ENCODE measurements around the gene MTMR3. TPM values are rescaled to one million over a fixed set of nuclear protein-coding genes. Genes with fewer than 3 reads are reported as not detected.

The MTMR3 gene
- total RNA-seq, 1 experiment from 2014 or later: 26.8 TPM

DNA sequence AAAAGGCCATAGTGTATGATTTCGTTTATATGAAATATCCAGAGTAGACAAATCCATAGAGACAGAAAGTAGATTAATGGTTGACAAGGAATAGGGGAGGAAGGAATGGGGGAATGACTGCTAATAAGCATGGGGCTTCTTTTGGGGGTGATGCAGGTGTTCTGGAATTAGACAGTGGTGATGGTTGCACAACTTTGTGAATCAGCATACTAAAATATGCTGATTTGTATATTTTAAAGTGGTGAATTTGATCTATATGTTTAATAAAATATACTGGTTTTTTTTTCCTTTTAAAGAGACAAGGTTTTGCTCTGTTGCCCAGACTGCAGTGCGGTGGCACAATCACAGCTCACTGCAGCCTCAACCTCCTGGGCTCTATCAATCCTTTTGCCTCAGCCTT lies 190.8 kb downstream of the MTMR3 start:
- Histone ChIP-seq H3K4me1 (ENCODE audit: control insufficient read depth, insufficient read depth, low read length) (no peaks in the 10 kb centered on the region), H3K4me3 (ENCODE audit: low read depth in 2 of 2, low read length in 2 of 2) (no peak overlapping the region), H3K27ac (ENCODE audit: low read length) (no peak overlapping the region), H3K36me3 (ENCODE audit: control insufficient read depth, insufficient read depth, low read length) (no peaks in the 10 kb centered on the region), H3K9me3 (ENCODE audit: control insufficient read depth, insufficient read depth, low read depth, low read length) (no peaks in the 10 kb centered on the region), H3K27me3 (ENCODE audit: control insufficient read depth, insufficient read depth, low read length) (peaks cover 10% of the 10 kb centered on the region; the same call in 1 of the 2 replicates)
- TF ChIP-seq, protein P1, sequence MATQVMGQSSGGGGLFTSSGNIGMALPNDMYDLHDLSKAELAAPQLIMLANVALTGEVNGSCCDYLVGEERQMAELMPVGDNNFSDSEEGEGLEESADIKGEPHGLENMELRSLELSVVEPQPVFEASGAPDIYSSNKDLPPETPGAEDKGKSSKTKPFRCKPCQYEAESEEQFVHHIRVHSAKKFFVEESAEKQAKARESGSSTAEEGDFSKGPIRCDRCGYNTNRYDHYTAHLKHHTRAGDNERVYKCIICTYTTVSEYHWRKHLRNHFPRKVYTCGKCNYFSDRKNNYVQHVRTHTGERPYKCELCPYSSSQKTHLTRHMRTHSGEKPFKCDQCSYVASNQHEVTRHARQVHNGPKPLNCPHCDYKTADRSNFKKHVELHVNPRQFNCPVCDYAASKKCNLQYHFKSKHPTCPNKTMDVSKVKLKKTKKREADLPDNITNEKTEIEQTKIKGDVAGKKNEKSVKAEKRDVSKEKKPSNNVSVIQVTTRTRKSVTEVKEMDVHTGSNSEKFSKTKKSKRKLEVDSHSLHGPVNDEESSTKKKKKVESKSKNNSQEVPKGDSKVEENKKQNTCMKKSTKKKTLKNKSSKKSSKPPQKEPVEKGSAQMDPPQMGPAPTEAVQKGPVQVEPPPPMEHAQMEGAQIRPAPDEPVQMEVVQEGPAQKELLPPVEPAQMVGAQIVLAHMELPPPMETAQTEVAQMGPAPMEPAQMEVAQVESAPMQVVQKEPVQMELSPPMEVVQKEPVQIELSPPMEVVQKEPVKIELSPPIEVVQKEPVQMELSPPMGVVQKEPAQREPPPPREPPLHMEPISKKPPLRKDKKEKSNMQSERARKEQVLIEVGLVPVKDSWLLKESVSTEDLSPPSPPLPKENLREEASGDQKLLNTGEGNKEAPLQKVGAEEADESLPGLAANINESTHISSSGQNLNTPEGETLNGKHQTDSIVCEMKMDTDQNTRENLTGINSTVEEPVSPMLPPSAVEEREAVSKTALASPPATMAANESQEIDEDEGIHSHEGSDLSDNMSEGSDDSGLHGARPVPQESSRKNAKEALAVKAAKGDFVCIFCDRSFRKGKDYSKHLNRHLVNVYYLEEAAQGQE (IDR thresholded peaks at IDR 0.05; ENCODE audit: insufficient read depth in 1 of 2, low read depth in 2 of 2, low read length in 1 of 2): no peak
- TF ChIP-seq POLR2AphosphoS5 (IDR thresholded peaks at IDR 0.05; ENCODE audit: low read depth, low read length) (no peak), SIN3A (IDR thresholded peaks at IDR 0.05; ENCODE audit: borderline replicate concordance, insufficient read depth, low read depth, low read length) (no peak), TCF7L2 (IDR thresholded peaks at IDR 0.05; ENCODE audit: low read depth, low read length) (no peak)
- TF ChIP-seq, protein P2, sequence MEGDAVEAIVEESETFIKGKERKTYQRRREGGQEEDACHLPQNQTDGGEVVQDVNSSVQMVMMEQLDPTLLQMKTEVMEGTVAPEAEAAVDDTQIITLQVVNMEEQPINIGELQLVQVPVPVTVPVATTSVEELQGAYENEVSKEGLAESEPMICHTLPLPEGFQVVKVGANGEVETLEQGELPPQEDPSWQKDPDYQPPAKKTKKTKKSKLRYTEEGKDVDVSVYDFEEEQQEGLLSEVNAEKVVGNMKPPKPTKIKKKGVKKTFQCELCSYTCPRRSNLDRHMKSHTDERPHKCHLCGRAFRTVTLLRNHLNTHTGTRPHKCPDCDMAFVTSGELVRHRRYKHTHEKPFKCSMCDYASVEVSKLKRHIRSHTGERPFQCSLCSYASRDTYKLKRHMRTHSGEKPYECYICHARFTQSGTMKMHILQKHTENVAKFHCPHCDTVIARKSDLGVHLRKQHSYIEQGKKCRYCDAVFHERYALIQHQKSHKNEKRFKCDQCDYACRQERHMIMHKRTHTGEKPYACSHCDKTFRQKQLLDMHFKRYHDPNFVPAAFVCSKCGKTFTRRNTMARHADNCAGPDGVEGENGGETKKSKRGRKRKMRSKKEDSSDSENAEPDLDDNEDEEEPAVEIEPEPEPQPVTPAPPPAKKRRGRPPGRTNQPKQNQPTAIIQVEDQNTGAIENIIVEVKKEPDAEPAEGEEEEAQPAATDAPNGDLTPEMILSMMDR (IDR thresholded peaks at IDR 0.05): no peak
- ATAC-seq: no peak
- DNase-seq (ENCODE audit: low read depth, low spot score): no peak
- intact Hi-C loops (cut with micrococcal nuclease; ENCODE audit: unreplicated experiment): no loop called here
- POLR2A ChIA-PET: no interaction called here
- no TSS peak for BruUV-seq (replicated peaks)
- CTCF ChIA-PET: no interaction called here
- in situ Hi-C loops (cut with HindIII; ENCODE audit: low pct_unique_long_range_greater_than_20kb, low sequenced_read_pairs): no loop called here

DNA sequence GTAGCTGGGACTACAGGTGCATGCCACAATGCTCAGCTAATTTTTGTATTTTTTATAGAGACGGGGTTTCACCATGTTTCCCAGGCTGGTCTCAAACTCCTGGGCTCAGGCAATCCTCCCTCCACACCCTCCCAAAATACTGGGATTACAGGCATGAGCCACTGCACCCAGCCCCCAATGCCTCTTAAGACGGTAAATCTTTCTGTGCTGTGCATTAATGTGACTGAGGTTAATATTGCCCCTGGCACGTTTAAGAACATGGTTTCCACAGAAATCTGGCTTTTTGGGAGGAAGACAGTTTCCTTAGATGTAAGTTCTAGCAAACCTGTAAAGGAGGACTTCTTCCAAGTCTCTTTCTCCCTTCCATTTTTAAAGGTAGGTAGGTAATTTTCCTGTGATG lies 191.2 kb downstream of the MTMR3 start:
- Histone ChIP-seq H3K36me3 (ENCODE audit: control insufficient read depth, insufficient read depth, low read length) (no peaks in the 10 kb centered on the region), H3K27ac (ENCODE audit: low read length) (no peak overlapping the region), H3K4me1 (ENCODE audit: control insufficient read depth, insufficient read depth, low read length) (no peaks in the 10 kb centered on the region), H3K27me3 (ENCODE audit: control insufficient read depth, insufficient read depth, low read length) (peaks cover 10% of the 10 kb centered on the region; the same call in 1 of the 2 replicates), H3K9me3 (ENCODE audit: control insufficient read depth, insufficient read depth, low read depth, low read length) (no peaks in the 10 kb centered on the region), H3K4me3 (ENCODE audit: low read depth in 2 of 2, low read length in 2 of 2) (no peak overlapping the region)
- POLR2A ChIA-PET: interaction anchor here (1.0 kb wide), 1 partner anchor 12 kb away, joined by 3 read pairs; no protein-coding TSS in a partner anchor
- ATAC-seq (no peak), DNase-seq (ENCODE audit: low read depth, low spot score) (no peak)
- intact Hi-C loops (cut with micrococcal nuclease; ENCODE audit: unreplicated experiment) (no loop called here), in situ Hi-C loops (cut with HindIII; ENCODE audit: low pct_unique_long_range_greater_than_20kb, low sequenced_read_pairs) (no loop called here)
- TF ChIP-seq TCF7L2 (IDR thresholded peaks at IDR 0.05; ENCODE audit: low read depth, low read length): no peak
- no peak for TF ChIP-seq SIN3A (IDR thresholded peaks at IDR 0.05; ENCODE audit: borderline replicate concordance, insufficient read depth, low read depth, low read length)
- TF ChIP-seq, protein P2 (IDR thresholded peaks at IDR 0.05): no peak
- TF ChIP-seq, protein P1 (IDR thresholded peaks at IDR 0.05; ENCODE audit: insufficient read depth in 1 of 2, low read depth in 2 of 2, low read length in 1 of 2): no peak
- TF ChIP-seq POLR2AphosphoS5 (IDR thresholded peaks at IDR 0.05; ENCODE audit: low read depth, low read length): no peak
- no TSS peak for BruUV-seq (replicated peaks)
- CTCF ChIA-PET: no interaction called here

All from Panc1 (cell line).